Type B pancreatic cell (in vitro differentiated cells): ENCODE results near the gene NUMA1. TPM values are rescaled to one million over a fixed set of nuclear protein-coding genes. Genes with fewer than 3 reads are reported as not detected.

Experiments
- DNase-seq: peaks from one replicate; pipeline ENCODE4 v3.0.0; 2021; ENCODE audit warnings: mixed read lengths; ENCODE audit not compliant: unreplicated experiment; ENCODE audit errors: extremely low spot score
- H3K27ac Mint-ChIP-seq: 2 replicates; pipeline ENCODE4 v1.8.0; 2021; ENCODE audit warnings: mild to moderate bottlenecking, mixed read lengths
- H3K27me3 Mint-ChIP-seq: 2 replicates; pipeline ENCODE4 v1.8.0; 2021; ENCODE audit warnings: mixed read lengths
- H3K36me3 Mint-ChIP-seq: 2 replicates; pipeline ENCODE4 v1.8.0; 2021; ENCODE audit warnings: mixed read lengths
- H3K4me1 Mint-ChIP-seq: one replicate; pipeline ENCODE4 v1.8.0; 2021; ENCODE audit warnings: mixed read lengths; ENCODE audit not compliant: unreplicated experiment
- H3K4me3 Mint-ChIP-seq: 2 replicates; pipeline ENCODE4 v1.8.0; 2021; ENCODE audit warnings: mild to moderate bottlenecking, mixed read lengths
- H3K9me3 Mint-ChIP-seq: 2 replicates; pipeline ENCODE4 v1.8.0; 2021; ENCODE audit warnings: mixed read lengths
- total RNA-seq: library from RNA; stranded (reverse); gene quantifications from 2 replicates; pipeline ENCODE4 v1.2.1, GENCODE V29; 2021; ENCODE audit warnings: low replicate concordance
- TF ChIP-seq, protein P1 (sequence below): fragments of 200-600 bp; sonication (generic); conservative IDR thresholded peaks from 2 replicates; pipeline ENCODE4 v1.5.0; 2021; ENCODE audit warnings: antibody characterized with exemption, mild to moderate bottlenecking

Gene NUMA1
- total RNA-seq, 1 donor from 2014 or later: 225 TPM

DNA sequence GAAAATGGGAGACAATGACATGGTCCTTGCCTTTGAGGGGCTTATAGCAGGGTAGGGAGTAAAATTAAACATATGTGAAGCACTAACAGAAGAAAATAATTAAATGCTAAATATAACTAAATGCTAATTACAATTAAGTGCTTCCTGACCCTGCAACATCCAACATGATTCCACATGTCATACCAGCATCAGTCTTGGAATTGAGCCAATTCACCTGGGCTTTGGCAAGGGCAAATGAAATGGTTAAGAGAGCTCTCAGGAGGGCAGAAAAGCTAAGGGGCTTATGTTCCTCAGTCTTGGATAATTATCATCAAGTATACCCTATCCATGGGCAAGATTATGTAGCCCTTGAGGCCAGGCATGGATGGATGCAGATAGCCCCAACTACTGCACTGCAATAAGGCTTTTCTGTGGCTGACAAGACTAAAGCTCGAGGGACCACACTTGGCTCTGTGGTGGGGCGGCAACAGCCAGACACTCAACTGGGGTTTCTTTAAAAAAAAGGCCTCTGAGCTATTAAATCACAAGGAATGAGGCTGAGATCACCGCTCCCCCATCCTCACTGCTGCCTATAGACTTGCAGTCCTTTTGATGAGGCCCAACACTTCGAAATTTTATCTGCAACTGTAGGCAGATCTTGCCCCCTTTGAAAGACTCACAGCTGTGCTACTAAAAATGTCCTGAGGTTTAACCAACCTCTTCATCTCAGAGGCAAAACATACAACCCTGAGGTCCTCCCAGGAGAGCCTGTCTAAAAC is 42.6 kb downstream of the NUMA1 start:
- no peak overlapping the region for H3K4me3 Mint-ChIP-seq
- TF ChIP-seq, protein P1, sequence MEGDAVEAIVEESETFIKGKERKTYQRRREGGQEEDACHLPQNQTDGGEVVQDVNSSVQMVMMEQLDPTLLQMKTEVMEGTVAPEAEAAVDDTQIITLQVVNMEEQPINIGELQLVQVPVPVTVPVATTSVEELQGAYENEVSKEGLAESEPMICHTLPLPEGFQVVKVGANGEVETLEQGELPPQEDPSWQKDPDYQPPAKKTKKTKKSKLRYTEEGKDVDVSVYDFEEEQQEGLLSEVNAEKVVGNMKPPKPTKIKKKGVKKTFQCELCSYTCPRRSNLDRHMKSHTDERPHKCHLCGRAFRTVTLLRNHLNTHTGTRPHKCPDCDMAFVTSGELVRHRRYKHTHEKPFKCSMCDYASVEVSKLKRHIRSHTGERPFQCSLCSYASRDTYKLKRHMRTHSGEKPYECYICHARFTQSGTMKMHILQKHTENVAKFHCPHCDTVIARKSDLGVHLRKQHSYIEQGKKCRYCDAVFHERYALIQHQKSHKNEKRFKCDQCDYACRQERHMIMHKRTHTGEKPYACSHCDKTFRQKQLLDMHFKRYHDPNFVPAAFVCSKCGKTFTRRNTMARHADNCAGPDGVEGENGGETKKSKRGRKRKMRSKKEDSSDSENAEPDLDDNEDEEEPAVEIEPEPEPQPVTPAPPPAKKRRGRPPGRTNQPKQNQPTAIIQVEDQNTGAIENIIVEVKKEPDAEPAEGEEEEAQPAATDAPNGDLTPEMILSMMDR: no peak
- no peaks in the 10 kb centered on the region for H3K27me3 Mint-ChIP-seq
- peaks cover 11% of the 10 kb centered on the region for H3K4me1 Mint-ChIP-seq
- no peak for DNase-seq
- no peaks in the 10 kb centered on the region for H3K9me3 Mint-ChIP-seq
- peaks cover 7% of the 10 kb centered on the region for H3K36me3 Mint-ChIP-seq
- H3K27ac Mint-ChIP-seq: no peak overlapping the region

DNA sequence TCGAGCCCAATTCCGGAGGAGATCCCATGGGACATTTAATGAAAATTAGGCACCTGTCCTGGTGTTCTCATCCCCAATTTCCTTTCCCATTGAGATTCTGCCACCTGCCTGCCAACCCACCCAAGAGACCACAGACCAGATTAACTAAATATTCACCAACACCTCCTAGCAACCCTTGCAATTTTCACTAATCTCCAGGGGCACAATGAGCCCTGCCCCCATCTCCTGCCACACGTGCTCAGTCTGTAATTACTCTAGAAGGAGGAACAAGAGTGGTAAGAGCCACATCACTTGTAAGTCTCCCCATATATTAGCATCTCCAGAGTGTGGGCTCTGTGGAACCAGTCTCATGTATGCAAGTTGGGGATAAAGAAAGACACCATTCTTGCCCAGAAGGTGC is 43.7 kb downstream of the NUMA1 start:
- peaks cover 1% of the 10 kb centered on the region for H3K4me1 Mint-ChIP-seq
- DNase-seq: no peak
- no peak overlapping the region for H3K27ac Mint-ChIP-seq
- no peak overlapping the region for H3K4me3 Mint-ChIP-seq
- H3K9me3 Mint-ChIP-seq: no peaks in the 10 kb centered on the region
- TF ChIP-seq, protein P1: no peak
- no peaks in the 10 kb centered on the region for H3K27me3 Mint-ChIP-seq
- peaks cover 7% of the 10 kb centered on the region for H3K36me3 Mint-ChIP-seq

DNA sequence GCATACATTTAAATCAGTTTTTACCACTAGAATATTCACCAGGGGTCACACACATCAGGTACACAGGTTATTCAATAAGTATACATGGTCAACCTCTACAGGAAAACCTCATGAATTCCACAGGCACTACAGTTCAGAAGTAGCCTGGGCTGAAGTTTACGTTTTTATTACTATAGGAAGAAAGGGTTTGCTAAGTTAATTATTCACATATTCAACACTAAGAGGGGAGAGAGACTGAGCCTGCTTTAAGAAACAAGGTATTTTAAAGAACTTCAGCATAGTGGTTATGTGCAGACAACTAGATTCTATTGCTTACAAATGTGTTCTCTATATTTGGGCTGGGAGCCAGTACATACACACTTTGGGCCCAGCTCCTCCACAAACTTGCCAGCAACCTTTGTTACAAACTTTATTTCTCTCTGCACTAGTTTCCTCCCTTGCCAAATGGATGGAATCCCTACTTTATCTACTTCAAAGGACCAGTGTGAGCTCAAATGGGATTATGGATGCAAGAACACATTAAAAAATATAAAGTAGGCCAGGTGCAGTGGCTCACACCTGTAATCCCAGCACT is 49.8 kb downstream of the NUMA1 start:
- Mint-ChIP-seq H3K4me3 (no peak overlapping the region), H3K36me3 (peaks cover 7% of the 10 kb centered on the region), H3K27ac (no peak overlapping the region), H3K27me3 (no peaks in the 10 kb centered on the region), H3K9me3 (no peaks in the 10 kb centered on the region), H3K4me1 (peaks cover 5% of the 10 kb centered on the region)
- no peak for DNase-seq
- TF ChIP-seq, protein P1: no peak

DNA sequence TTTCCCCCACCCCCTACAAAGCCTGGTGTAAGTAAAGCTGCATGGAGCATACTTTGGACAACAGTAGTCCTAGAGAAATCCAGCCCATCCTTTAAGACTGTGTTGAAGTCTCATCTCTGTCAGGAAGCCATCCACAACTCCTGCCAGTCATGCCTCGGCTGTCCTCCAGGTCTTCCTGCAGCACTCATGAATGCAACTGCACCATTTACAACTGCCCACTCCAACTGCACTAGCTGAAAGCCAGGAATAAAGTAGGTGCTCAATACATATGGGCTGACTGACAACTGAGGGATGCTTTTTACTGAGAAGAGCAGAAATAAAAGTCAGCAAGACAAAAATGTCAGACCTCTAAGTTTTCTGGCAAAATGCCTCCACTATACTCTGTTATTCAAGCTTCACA is 54.3 kb downstream of the NUMA1 start:
- no peak overlapping the region for H3K4me3 Mint-ChIP-seq
- H3K4me1 Mint-ChIP-seq: peaks cover 11% of the 10 kb centered on the region
- no peak for DNase-seq
- no peaks in the 10 kb centered on the region for H3K9me3 Mint-ChIP-seq
- H3K36me3 Mint-ChIP-seq: peaks cover 15% of the 10 kb centered on the region
- TF ChIP-seq, protein P1: no peak
- no peaks in the 10 kb centered on the region for H3K27me3 Mint-ChIP-seq
- H3K27ac Mint-ChIP-seq: peak overlapping the region; percentile 65

DNA sequence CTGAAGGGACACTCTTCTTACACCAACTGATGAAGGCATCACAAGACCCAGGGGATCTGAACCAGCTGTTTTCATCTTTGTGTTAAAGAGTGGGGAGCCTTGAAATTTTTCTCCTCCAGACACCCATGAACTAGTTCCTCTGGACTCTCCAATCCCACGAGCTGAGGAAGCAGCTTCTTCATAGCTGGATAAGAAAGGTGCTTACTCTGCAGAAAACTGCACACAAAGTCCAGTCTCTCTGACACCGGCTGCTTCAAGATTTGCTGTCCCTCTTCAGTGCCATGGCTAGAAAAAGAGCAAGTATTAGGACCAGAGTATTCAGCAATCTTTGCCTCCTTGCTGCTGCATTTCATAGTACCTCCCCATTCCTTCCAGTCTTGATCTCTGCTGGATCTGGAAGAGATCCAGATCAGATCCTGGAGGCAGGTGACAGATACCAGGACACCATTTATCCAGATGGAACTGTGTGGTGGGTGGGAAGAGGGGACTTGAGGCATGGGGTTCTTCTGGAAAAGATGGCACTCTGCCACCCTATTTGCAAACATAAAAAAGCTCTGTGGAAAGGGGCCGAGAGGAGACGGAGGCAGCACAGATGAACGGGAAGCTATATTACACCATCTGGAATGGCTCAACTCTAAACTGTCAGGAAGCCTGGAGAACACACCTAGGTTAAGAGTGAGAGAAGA is 56.1 kb downstream of the NUMA1 start:
- Mint-ChIP-seq H3K4me1 (peaks cover 11% of the 10 kb centered on the region), H3K27ac (peak overlapping the region; percentile 76), H3K27me3 (no peaks in the 10 kb centered on the region), H3K36me3 (peaks cover 15% of the 10 kb centered on the region), H3K4me3 (no peak overlapping the region), H3K9me3 (no peaks in the 10 kb centered on the region)
- TF ChIP-seq, protein P1: no peak
- DNase-seq: no peak
